Effector memory CD4-positive, alpha-beta T cell (primary cell): ENCODE data around the gene C3orf18.
A peak's percentile ranks its signal among the peaks of the same experiment; 100 is the strongest.

Source experiments
- DNase-seq, 3 donors: peaks; one replicate each; pipeline ENCODE4 v3.0.0-alpha.2; 2020
- H3K27ac ChIP-seq: 2 replicates; pipeline ENCODE4 v1.7.0; 2013; ENCODE audit warnings: mild to moderate bottlenecking, low read length, moderate library complexity; ENCODE audit not compliant: insufficient read depth, poor library complexity, severe bottlenecking
- H3K27me3 ChIP-seq: replicated peaks from 2 replicates; pipeline ENCODE4 v1.7.0; 2013; ENCODE audit warnings: mild to moderate bottlenecking, low read length; ENCODE audit not compliant: insufficient read depth, control insufficient read depth, poor library complexity, severe bottlenecking
- H3K36me3 ChIP-seq: 2 replicates; pipeline ENCODE4 v1.7.0; 2013; ENCODE audit warnings: mild to moderate bottlenecking, low read length, moderate library complexity; ENCODE audit not compliant: control insufficient read depth, insufficient read depth
- H3K4me1 ChIP-seq: 2 replicates; pipeline ENCODE4 v1.7.0; 2013; ENCODE audit warnings: low read length, mild to moderate bottlenecking; ENCODE audit not compliant: control insufficient read depth, insufficient read depth, poor library complexity, severe bottlenecking
- H3K4me3 ChIP-seq: 2 replicates; pipeline ENCODE4 v1.7.0; 2013; ENCODE audit warnings: low read length, low read depth, mild to moderate bottlenecking; ENCODE audit not compliant: insufficient read depth, poor library complexity, severe bottlenecking
- H3K9me3 ChIP-seq: 2 replicates; pipeline ENCODE4 v1.7.0; 2013; ENCODE audit warnings: mild to moderate bottlenecking, low read length, moderate library complexity; ENCODE audit not compliant: control insufficient read depth

Gene C3orf18

GRCh38 chr3:50551681-50552435 is 15.7 kb downstream of the C3orf18 start:
- no peak for DNase-seq
- H3K9me3 ChIP-seq, result no peaks in the 10 kb centered on the region
- H3K27me3 ChIP-seq, result no peaks in the 10 kb centered on the region
- H3K27ac ChIP-seq, result no peak overlapping the region
- no peaks in the 10 kb centered on the region for H3K36me3 ChIP-seq
- H3K4me1 ChIP-seq, result no peaks in the 10 kb centered on the region
- no peak overlapping the region for H3K4me3 ChIP-seq

DNA sequence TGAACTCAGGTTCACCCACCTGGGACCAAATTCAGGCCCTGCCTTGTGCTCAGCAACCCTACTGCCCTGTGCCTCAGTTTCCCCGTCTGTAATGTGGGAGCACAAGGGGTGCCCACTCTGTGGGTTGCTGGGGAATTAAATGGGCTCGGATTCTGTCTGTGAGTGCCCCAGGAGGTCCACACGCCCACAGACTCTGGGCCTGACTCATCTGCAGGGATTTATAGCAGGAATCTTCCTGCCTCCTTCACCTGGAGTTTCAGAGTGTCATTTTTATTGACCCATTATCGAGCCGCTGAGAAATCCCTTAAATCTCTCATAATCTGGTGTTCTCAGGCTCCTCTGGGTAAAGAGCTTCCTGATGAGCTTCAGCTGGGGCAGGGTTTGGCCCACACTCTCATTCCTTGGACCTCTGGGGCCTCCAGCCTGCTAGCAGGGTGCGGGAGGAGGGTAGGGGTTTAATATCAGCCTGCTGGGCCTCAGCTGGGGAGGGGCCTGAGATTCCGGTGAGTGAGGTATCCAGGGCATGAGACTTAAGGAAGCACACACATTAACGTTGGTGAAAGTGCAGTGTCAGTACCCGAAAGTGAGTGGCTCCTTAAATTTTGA is 16.4 kb downstream of the C3orf18 start:
- no peak for DNase-seq
- no peak overlapping the region for H3K27ac ChIP-seq
- H3K36me3 ChIP-seq, result no peaks in the 10 kb centered on the region
- H3K9me3 ChIP-seq, result no peaks in the 10 kb centered on the region
- H3K27me3 ChIP-seq, result no peaks in the 10 kb centered on the region
- no peaks in the 10 kb centered on the region for H3K4me1 ChIP-seq
- H3K4me3 ChIP-seq, result no peak overlapping the region

GRCh38 chr3:50550079-50550736 is 17.3 kb downstream of the C3orf18 start:
- H3K9me3 ChIP-seq, result no peaks in the 10 kb centered on the region
- no peaks in the 10 kb centered on the region for H3K27me3 ChIP-seq
- no peaks in the 10 kb centered on the region for H3K4me1 ChIP-seq
- no peaks in the 10 kb centered on the region for H3K36me3 ChIP-seq
- no peak overlapping the region for H3K4me3 ChIP-seq
- no peak overlapping the region for H3K27ac ChIP-seq
- DNase-seq, result peak in 2 of 3 donors; percentile 24 to 42

GRCh38 chr3:50549226-50549625 is 18.3 kb downstream of the C3orf18 start:
- Histone ChIP-seq H3K27me3 (no peaks in the 10 kb centered on the region), H3K4me1 (no peaks in the 10 kb centered on the region), H3K4me3 (no peak overlapping the region), H3K27ac (no peak overlapping the region), H3K9me3 (no peaks in the 10 kb centered on the region), H3K36me3 (no peaks in the 10 kb centered on the region)
- DNase-seq, result no peak

- no peaks in the 10 kb centered on the region for H3K36me3 ChIP-seq
- H3K4me1 ChIP-seq, result no peaks in the 10 kb centered on the region
- no peak overlapping the region for H3K4me3 ChIP-seq
- DNase-seq, result no peak
- no peak overlapping the region for H3K27ac ChIP-seq
- no peaks in the 10 kb centered on the region for H3K27me3 ChIP-seq
- H3K9me3 ChIP-seq, result no peaks in the 10 kb centered on the region
Observed at GRCh38 chr3:50545781-50546180, 21.8 kb downstream of the C3orf18 start.

DNA sequence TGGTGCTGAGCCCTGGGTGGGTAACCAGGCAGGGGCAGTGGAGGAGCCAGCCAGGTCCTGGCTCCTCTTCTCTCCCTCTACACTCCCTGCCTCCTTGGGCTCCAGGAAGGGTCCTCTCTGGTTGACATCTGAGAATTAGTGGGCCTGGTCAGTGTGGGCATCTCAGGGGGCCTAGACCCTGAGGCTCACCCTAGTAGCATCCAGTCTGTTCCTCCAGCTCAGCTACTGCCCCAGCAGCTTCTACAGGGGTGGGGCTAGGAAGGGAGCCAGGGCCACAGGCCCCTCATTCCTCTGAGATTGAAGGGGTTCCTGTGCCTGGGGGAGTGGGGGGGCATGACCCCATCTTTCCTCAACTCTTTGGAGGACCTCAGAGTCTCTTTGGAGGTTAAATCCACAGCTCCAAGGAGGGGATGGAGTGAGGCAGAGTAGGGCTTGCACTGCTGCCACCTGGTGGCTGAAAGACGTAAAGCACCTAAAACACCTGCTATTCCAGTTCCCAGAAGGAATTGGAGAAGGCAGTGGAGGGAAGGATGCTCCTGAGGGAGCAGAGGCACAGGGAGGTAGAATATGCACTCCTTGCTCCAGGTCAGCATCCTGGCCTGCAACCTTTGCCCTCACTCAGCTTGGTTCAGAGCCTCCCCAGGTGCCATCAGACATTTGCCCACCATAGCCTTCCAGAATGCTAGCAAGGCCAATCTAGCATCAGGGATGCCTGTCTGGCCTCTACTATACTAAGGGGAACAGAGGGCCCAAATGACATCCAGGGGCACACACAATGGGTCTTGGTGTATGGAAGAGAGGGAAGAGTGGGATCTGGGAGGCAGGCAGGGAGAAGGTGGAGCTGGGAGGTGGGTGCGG is 25.1 kb downstream of the C3orf18 start:
- H3K27me3 ChIP-seq, result no peaks in the 10 kb centered on the region
- no peak overlapping the region for H3K4me3 ChIP-seq
- no peak overlapping the region for H3K27ac ChIP-seq
- H3K9me3 ChIP-seq, result no peaks in the 10 kb centered on the region
- no peaks in the 10 kb centered on the region for H3K4me1 ChIP-seq
- no peaks in the 10 kb centered on the region for H3K36me3 ChIP-seq
- peak; percentile 23 to 47 (median 33) for DNase-seq

GRCh38 chr3:50539356-50540286 is 27.9 kb downstream of the C3orf18 start:
- H3K9me3 ChIP-seq, result no peaks in the 10 kb centered on the region
- H3K27me3 ChIP-seq, result no peaks in the 10 kb centered on the region
- DNase-seq, result no peak
- no peaks in the 10 kb centered on the region for H3K4me1 ChIP-seq
- no peak overlapping the region for H3K27ac ChIP-seq
- no peaks in the 10 kb centered on the region for H3K36me3 ChIP-seq
- H3K4me3 ChIP-seq, result no peak overlapping the region

- Histone ChIP-seq H3K27me3 (no peaks in the 10 kb centered on the region), H3K27ac (no peak overlapping the region), H3K4me3 (no peak overlapping the region), H3K36me3 (no peaks in the 10 kb centered on the region), H3K9me3 (no peaks in the 10 kb centered on the region), H3K4me1 (no peaks in the 10 kb centered on the region)
- DNase-seq, result no peak
Observed at GRCh38 chr3:50537421-50538129, 30.0 kb downstream of the C3orf18 start.
